Activated T-cell treated with anti-CD3 and anti-CD28 coated beads, Interleukin-2, amount 50 U/mL, for 48 hours (primary cell): ENCODE results near the gene ARMC5.

Source experiments
- DNase-seq, 2 experiments: peaks; one replicate each; pipeline ENCODE4 v3.0.0-alpha.2; 2020

Gene ARMC5

DNA sequence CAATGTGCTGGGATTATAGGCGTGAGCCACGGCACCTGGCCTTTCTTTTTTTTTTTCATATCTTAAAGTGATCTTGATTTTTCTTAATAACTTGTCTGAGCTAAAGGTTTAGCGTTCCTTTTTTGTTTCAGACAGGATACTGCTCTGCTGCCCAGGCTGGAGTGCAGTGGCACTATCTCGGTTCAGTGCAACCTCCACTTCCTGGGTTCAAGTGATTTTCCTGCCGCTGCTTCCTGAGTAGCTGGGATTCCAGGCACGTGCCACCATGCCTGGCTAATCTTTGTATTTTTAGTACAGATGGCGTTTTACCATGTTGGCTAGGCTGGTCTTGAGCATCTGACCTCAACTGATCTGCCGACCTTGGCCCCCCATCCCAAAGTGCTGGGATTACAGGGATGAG lies 44.9 kb downstream of the ARMC5 start:
- DNase-seq, result no peak

DNA sequence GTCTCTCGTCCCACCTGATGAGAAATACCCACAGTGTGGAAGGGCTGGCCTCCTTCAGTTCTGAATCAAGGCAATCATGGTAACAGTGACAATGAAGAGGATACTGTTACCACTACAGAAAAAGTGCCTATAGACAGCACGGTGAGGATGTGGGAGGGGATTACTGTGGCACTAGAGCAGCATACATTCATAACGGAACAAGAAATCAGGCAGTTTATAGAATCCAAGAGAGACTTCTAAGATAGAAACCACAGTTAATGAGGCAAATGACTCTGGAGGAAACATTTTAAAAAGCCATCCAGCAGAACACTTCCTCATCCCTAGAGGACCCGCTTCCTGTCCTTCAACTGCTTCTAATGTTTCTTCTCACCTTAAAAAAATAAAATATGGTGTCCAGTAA lies 46.2 kb downstream of the ARMC5 start:
- DNase-seq, result peak; percentile 35 to 42

DNA sequence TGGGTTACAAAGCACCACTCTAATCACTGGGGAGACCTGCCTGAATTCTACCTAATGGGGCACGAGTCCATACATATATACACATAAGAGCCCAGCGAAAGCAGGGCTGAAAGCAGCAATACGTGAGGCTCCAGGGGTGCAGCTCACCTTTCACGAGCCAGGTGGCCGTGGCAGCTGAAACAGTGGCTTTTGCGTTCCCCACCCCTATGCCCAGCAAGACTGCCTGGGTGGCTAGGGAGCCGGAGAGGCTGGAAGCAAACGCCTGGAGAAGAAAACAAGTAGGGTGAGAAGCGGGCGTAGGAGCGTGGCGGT lies 48.3 kb downstream of the ARMC5 start:
- DNase-seq, result no peak

DNA sequence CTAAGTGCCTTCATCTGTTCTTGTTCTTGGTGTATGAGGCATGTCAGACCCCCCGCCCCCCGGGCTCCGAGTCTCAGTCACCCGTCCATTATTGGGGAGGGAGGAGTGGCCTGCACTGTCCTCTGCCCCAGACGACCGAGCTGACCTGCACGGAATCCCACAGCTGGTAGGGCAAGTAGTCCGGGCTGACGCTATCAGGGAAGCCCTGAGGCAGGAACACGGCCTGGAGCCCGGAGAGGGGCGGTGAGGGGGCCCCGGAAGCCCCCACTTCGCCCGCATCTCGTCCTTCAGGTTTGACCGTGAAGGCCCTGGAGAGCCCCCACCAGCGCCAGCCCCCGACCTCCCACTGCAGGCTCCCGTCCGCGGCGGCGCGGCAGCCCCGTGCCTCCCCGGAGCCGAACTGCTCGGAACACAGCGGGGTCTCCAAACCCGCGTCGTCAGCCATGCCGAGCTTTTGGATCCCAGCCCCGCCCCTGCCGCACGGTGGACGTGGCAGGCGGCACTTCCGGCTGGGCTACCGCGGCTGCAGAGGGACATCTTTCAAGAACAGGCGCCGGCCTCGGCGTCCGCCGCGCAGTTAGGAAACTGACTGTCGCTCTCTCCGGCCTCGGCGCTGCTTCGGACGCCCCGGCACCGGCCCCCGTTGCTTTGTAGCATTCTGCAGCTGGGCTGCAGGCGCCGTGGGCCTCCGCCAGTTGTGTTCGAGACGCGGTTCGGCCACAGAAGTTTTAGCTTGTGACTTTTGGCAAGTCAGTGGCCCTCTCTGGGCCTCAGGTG lies 48.8 kb downstream of the ARMC5 start, which contains the start of gene RUSF1:
TSS of gene RUSF1 (minus strand) at position 463 of the 777 bp plus-strand sequence. CDS start at position 445, 18 bp downstream.
- peak; percentile 89 to 91 for DNase-seq

DNA sequence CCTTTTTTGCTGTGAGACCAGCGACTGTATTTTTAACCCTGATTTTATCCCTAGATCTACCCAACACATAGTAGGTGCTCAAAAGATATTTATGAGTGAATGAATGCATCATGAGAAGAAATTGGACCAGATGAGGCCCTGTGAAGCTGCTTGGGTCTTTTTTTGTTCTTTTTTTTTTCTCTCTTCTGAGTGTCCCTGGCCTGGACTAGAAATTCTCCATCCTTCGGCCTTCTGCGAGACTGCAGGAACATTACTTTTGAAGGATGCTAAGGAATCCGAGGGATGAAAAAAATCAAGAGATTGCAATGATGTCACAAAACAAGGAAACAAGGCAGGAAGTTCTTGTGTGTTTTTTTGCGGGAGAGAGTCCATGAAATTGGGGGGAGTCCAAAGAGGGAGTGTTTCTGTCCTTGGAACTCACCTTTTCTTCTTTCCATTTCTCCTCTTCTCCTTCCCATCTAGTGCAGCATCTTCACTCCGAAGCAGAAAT lies 49.5 kb downstream of the ARMC5 start:
- no peak for DNase-seq

DNA sequence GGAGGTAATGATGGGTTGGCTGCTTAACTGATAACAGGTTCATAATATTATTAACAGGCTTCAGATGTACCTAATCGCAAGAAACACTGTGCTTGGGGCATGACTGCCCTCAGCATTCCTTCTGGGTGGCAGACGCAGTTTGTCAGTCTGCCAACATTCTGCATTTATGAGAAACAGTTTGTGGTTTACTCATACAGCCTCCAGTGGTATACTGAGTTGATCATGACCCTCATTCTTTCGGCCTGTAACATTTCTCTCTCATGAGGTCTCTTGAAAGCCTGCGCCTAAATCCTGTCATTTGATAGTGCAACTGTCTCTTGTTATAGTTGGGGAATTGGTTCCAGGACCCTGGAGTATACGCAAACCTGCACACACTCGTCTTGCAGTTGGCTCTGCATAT lies 53.8 kb downstream of the ARMC5 start:
- no peak for DNase-seq

DNA sequence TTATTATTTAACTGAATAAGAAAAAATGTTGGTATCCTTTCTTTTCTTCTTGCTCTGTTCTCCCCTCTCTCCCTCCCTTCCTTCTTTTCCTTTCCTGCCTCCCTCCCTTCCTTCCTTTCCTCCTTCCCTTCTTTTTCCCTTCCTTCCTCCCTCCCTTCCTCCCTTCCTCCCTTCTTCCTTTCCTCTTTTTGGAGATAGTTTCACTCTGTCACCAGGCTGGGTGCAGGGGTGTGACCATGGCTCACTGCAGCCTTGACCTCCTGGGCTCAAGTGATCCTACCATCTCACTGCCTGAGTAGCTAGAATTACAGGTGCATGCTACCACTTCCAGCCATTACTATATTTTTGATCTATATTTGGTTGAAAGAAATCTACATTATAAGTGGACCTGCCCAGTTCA lies 54.6 kb downstream of the ARMC5 start:
- DNase-seq, result no peak
